OCI-LY1 (cell line): ENCODE data around the gene IGF2BP2.

Experiments used
- H2AFZ ChIP-seq: fragments of 200-600 bp; sonication (generic), shearing (Covaris generic); 2 replicates; pipeline ENCODE4 v1.6.0; 2014; ENCODE audit warnings: antibody characterized with exemption, mild to moderate bottlenecking, low read length
- H3F3A ChIP-seq: fragments of 200-600 bp; sonication (generic), shearing (Covaris generic); 2 replicates; pipeline ENCODE4 v1.6.0; 2014; ENCODE audit warnings: mild to moderate bottlenecking, antibody characterized with exemption, low read length, moderate library complexity; ENCODE audit not compliant: insufficient read depth
- H3K27ac ChIP-seq: fragments of 200-600 bp; sonication (generic); 2 replicates; pipeline ENCODE4 v1.5.1; 2014; ENCODE audit warnings: low read length, mixed run types, mild to moderate bottlenecking, low read depth; ENCODE audit not compliant: poor library complexity, severe bottlenecking
- H3K27me3 ChIP-seq: fragments of 200-600 bp; sonication (generic); 2 replicates; pipeline ENCODE4 v1.6.0; 2014; ENCODE audit warnings: antibody characterized with exemption, mild to moderate bottlenecking, low read length, moderate library complexity; ENCODE audit not compliant: insufficient read depth
- H3K36me3 ChIP-seq: fragments of 200-600 bp; sonication (generic); 2 replicates; pipeline ENCODE4 v1.6.1; 2014; ENCODE audit warnings: mild to moderate bottlenecking, antibody characterized with exemption, low read length, moderate library complexity, mixed read lengths; ENCODE audit not compliant: insufficient read depth
- H3K4me1 ChIP-seq: fragments of 200-600 bp; sonication (generic); 2 replicates; pipeline ENCODE4 v1.5.1; 2014; ENCODE audit warnings: mild to moderate bottlenecking, low read length, moderate library complexity; ENCODE audit not compliant: insufficient read depth, severe bottlenecking
- H3K4me2 ChIP-seq: fragments of 200-600 bp; sonication (generic), shearing (Covaris generic); 2 replicates; pipeline ENCODE4 v1.6.1; 2014; ENCODE audit warnings: low read length
- H3K4me3 ChIP-seq: fragments of 200-600 bp; sonication (generic); 2 replicates; pipeline ENCODE4 v1.5.1; 2014; ENCODE audit warnings: low read length, low read depth, mild to moderate bottlenecking, mixed read lengths; ENCODE audit not compliant: poor library complexity, severe bottlenecking
- H3K79me2 ChIP-seq: fragments of 200-600 bp; shearing (Covaris generic); 2 replicates; pipeline ENCODE4 v1.6.1; 2016; ENCODE audit warnings: mixed run types, low read length, mixed read lengths; ENCODE audit not compliant: insufficient read depth
- H3K9ac ChIP-seq: fragments of 200-600 bp; sonication (generic), shearing (Covaris generic); 2 replicates; pipeline ENCODE4 v1.6.1; 2014; ENCODE audit warnings: mild to moderate bottlenecking, low read length, mixed read lengths
- H3K9me2 ChIP-seq: fragments of 200-600 bp; sonication (generic), shearing (Covaris generic); 2 replicates; pipeline ENCODE4 v1.6.1; 2014; ENCODE audit warnings: low read depth, mild to moderate bottlenecking, low read length, mixed read lengths
- H3K9me3 ChIP-seq: fragments of 200-600 bp; shearing (Covaris generic); 2 replicates; pipeline ENCODE4 v1.6.1; 2014; ENCODE audit warnings: low read length, mixed read lengths
- H4K20me1 ChIP-seq: fragments of 200-600 bp; sonication (generic), shearing (Covaris generic); 2 replicates; pipeline ENCODE4 v1.6.0; 2016; ENCODE audit warnings: mild to moderate bottlenecking, low read length; ENCODE audit not compliant: insufficient read depth
- CTCF ChIP-seq: fragments of 200-600 bp; sonication (generic), shearing (Covaris generic); IDR thresholded peaks from 2 replicates; pipeline ENCODE4 v1.5.1; 2017; ENCODE audit warnings: mild to moderate bottlenecking, antibody characterized with exemption, low read length, moderate library complexity, mixed read lengths
- EZH2 ChIP-seq: fragments of 200-600 bp; sonication (generic), shearing (Covaris generic); IDR thresholded peaks from 2 replicates; pipeline ENCODE4 v1.8.0; 2017; ENCODE audit warnings: borderline replicate concordance, mixed run types, mild to moderate bottlenecking, antibody characterized with exemption, low read length, moderate library complexity, mixed read lengths

Gene IGF2BP2

GRCh38 chr3:185709251-185709955 is 115.4 kb downstream of the IGF2BP2 start:
- H3K9ac ChIP-seq: no peak overlapping the region
- H3F3A ChIP-seq: no peaks in the 10 kb centered on the region
- H3K27me3 ChIP-seq: peaks cover 4% of the 10 kb centered on the region; the same call in 1 of the 2 replicates
- no peaks in the 10 kb centered on the region for H3K4me1 ChIP-seq
- H3K9me3 ChIP-seq: no peaks in the 10 kb centered on the region
- no peaks in the 10 kb centered on the region for H3K79me2 ChIP-seq
- TF ChIP-seq CTCF (no peak), EZH2 (no peak)
- no peak overlapping the region for H2AFZ ChIP-seq
- H3K9me2 ChIP-seq: no peaks in the 10 kb centered on the region
- no peak overlapping the region for H3K4me2 ChIP-seq
- H3K27ac ChIP-seq: no peak overlapping the region
- no peak overlapping the region for H3K4me3 ChIP-seq
- no peaks in the 10 kb centered on the region for H3K36me3 ChIP-seq
- H4K20me1 ChIP-seq: no peaks in the 10 kb centered on the region

- Histone ChIP-seq H3K9me3 (no peaks in the 10 kb centered on the region), H3K9me2 (no peaks in the 10 kb centered on the region), H2AFZ (no peak overlapping the region), H3K4me3 (no peak overlapping the region), H3F3A (no peaks in the 10 kb centered on the region), H3K4me1 (no peaks in the 10 kb centered on the region), H3K36me3 (no peaks in the 10 kb centered on the region), H3K9ac (no peak overlapping the region), H3K27ac (no peak overlapping the region), H3K27me3 (no peaks in the 10 kb centered on the region), H3K79me2 (no peaks in the 10 kb centered on the region), H3K4me2 (no peak overlapping the region), H4K20me1 (no peaks in the 10 kb centered on the region)
- TF ChIP-seq EZH2: no peak
- TF ChIP-seq CTCF: no peak
These were observed 116.5 kb downstream of the IGF2BP2 start for GRCh38 chr3:185708392-185708791.

- TF ChIP-seq EZH2 (no peak), CTCF (no peak)
- no peaks in the 10 kb centered on the region for H3K9me3 ChIP-seq
- H4K20me1 ChIP-seq: no peaks in the 10 kb centered on the region
- H3K4me3 ChIP-seq: no peak overlapping the region
- no peaks in the 10 kb centered on the region for H3K36me3 ChIP-seq
- H3K79me2 ChIP-seq: no peaks in the 10 kb centered on the region
- no peaks in the 10 kb centered on the region for H3K9me2 ChIP-seq
- H3K4me2 ChIP-seq: no peak overlapping the region
- H3K27me3 ChIP-seq: no peaks in the 10 kb centered on the region
- no peak overlapping the region for H2AFZ ChIP-seq
- no peak overlapping the region for H3K27ac ChIP-seq
- H3F3A ChIP-seq: no peaks in the 10 kb centered on the region
- no peaks in the 10 kb centered on the region for H3K4me1 ChIP-seq
- H3K9ac ChIP-seq: no peak overlapping the region
These were observed 119.3 kb downstream of the IGF2BP2 start for GRCh38 chr3:185705498-185705897.
